ENCODE data around the gene CD44. TPM values are rescaled to one million over a fixed set of nuclear protein-coding genes. Genes with fewer than 3 reads are reported as not detected.

Gene CD44
- total and polyA plus RNA-seq, 8 donors = 332 to 693 (median 504) TPM

DNA sequence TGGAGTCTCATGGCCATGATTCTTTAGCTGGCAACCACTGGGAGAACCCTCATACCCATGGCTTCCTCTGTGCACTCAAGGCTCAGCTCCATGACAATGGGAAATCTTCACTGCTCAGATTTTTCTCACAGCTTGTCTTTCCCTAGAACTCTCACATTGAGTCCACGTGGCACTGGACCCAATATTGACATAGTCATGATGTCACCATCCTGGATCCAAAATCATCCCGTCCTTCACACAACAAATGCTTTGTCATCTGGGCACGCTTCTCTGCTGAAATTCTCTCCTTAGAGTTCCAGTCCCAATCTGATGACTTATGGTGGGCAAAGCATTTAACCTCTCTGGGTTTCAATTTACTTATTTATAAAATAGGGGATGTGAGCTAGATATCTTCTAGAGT, 37.7 kb upstream of the CD44 start:
- H3K9me3 ChIP-seq = no peaks in the 10 kb centered on the region
- H3K4me3 ChIP-seq = no peak overlapping the region
- H3K27me3 ChIP-seq = no peaks in the 10 kb centered on the region
- DNase-seq = no peak
- intact Hi-C loops (cut with DNase I) = no loop called here
- peaks cover 0 to 15% of the 10 kb centered on the region in 2 donors for H3K4me1 ChIP-seq
- no peak for TF ChIP-seq CTCF (IDR thresholded peaks at IDR 0.05)
- H3K27ac ChIP-seq = no peak overlapping the region
- no peak for ATAC-seq
- H3K36me3 ChIP-seq = no peaks in the 10 kb centered on the region

GRCh38 chr11:35102267-35102666, 36.7 kb upstream of the CD44 start:
- H3K9me3 ChIP-seq = no peaks in the 10 kb centered on the region
- no peak overlapping the region for H3K27ac ChIP-seq
- no peaks in the 10 kb centered on the region for H3K36me3 ChIP-seq
- intact Hi-C loops (cut with DNase I) = no loop called here
- H3K4me1 ChIP-seq = peaks cover 0 to 18% of the 10 kb centered on the region in 2 donors
- ATAC-seq (no peak), DNase-seq (no peak)
- TF ChIP-seq CTCF (IDR thresholded peaks at IDR 0.05) = no peak
- H3K27me3 ChIP-seq = no peaks in the 10 kb centered on the region
- no peak overlapping the region for H3K4me3 ChIP-seq

- ATAC-seq = no peak
- no peak for TF ChIP-seq CTCF (IDR thresholded peaks at IDR 0.05)
- no peaks in the 10 kb centered on the region for H3K9me3 ChIP-seq
- peaks cover 0 to 18% of the 10 kb centered on the region in 2 donors for H3K4me1 ChIP-seq
- H3K4me3 ChIP-seq = no peak overlapping the region
- DNase-seq = no peak
- H3K27me3 ChIP-seq = no peaks in the 10 kb centered on the region
- intact Hi-C loops (cut with DNase I) = no loop called here
- no peak overlapping the region for H3K27ac ChIP-seq
- no peaks in the 10 kb centered on the region for H3K36me3 ChIP-seq
Measured at GRCh38 chr11:35103366-35104208, 35.4 kb upstream of the CD44 start.

DNA sequence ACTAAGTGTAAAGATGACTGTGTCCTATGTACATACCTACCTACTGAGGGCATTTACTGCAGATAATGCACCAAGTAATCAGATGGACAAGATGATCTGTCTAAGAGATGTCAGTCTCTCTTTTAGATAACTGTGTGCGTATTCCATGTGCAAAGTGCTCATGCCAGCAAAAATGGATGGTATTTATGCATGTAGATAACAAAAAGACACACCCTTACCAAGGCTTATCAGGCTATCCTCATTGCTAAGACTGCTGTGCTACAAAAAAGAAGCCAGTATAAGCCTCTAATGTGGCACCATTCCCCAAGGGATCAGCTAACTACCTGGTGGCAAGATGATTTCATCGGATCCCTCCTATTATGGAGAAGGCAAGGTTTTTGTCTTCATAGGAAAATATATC, 34.3 kb upstream of the CD44 start:
- intact Hi-C loops (cut with DNase I) = no loop called here
- no peaks in the 10 kb centered on the region for H3K36me3 ChIP-seq

More for the DNA sequence above, 34.3 kb upstream of the CD44 start:
- H3K27ac ChIP-seq = no peak overlapping the region
- DNase-seq (no peak), ATAC-seq (no peak)
- no peak overlapping the region for H3K4me3 ChIP-seq
- no peak for TF ChIP-seq CTCF (IDR thresholded peaks at IDR 0.05)
- H3K4me1 ChIP-seq = peaks cover 0 to 8% of the 10 kb centered on the region in 2 donors
- no peaks in the 10 kb centered on the region for H3K9me3 ChIP-seq
- no peaks in the 10 kb centered on the region for H3K27me3 ChIP-seq

Measured in left lung (tissue), 10 donors.